Stimulated activated CD4-positive, alpha-beta T cell treated with anti-CD3 and anti-CD28 coated beads, Interleukin-2, amount 100 ng/mL, for 24 hours (primary cell): ENCODE data around the gene PJA2.

ENCODE experiments used
- DNase-seq, 2 donors: peaks; one replicate each; pipeline ENCODE4 v3.0.0-alpha.2; 2020

PJA2 gene

DNA sequence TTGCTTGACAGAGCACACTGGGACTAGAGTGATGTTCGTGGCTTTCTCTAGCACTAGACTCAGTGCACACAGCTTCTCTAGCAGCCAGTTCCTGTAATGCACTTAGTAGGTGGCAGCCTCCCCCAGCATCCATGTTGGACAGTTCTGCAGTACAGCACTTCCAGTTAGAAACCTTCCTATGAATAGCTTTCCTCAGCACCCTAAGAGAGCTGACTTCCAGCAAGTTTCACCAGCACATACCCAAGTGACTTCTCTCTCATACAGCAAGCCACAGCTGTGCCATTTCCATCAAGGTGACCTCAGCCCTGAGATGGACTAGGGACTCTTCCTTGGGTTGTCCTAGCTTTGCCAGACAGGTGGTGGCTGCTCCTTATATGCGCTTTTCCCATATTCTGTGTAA lies 60.4 kb downstream of the PJA2 start:
- DNase-seq, result no peak

DNA sequence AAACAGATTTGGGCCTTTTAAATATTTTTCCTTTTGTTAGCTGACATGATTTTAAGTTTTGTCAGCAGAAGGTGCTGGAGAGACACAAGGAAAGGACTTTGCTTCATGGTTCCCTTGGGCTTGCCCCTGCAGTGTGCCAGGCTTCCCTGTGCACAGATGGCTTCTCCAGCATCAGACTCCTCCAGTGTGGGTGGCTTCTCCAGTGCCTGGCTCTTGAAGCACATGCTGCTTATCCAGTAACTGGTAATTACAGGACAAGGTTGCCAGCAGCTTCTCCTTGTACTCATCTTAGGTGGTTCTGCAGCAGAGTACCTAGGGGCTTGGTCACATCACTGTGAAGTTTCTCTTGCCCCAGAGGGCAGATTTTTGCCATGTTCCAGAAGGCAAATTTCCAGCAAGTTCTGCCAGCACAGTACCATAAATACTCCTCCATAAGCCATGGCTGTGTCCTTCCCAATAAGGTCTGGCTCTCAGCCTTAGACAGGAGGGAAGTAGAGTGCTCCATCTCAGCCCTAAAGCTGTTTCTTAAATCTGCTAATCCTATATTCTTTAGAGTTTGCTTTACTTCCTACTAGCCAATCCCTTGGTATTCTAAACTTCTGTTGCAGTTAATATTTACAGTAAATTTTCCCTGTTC lies 62.4 kb downstream of the PJA2 start:
- DNase-seq, result no peak

DNA sequence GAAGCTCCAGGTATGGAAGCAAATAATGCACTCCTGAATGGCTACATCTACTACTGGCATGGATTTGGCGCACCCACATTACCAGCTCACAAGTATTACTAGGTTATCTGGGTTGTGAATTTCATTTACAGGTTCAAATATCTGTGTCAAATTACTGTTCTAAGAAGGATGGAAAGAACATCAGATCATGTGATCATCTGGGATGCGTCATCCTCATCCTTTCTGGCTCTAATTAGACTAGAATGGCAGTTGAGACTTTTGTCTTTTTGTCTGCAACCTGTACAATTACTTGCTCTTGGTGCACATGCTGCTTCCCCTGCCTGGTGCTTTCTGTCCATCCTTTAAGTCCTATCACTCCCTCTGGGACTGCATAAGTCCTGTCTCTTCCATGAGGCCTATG lies 64.1 kb downstream of the PJA2 start:
- no peak for DNase-seq

DNA sequence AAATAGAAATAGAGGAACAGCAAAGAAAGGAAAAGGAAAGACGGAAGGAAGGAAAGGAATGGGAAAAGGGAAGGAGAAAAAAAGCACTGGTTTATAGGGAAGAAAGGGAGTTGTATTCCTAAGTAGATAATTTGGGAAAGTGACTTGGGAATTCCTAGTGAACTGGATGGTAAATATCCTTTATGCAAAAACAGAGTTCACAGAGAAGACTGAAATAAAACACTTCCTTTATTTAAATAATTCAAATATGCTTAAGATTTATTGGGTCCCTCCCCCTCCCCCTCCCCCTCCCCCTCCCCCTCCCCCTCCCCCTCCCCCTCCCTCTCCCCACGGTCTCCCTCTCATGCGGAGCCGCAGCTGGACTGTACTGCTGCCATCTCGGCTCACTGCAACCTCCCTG lies 69.4 kb downstream of the PJA2 start:
- no peak for DNase-seq

DNA sequence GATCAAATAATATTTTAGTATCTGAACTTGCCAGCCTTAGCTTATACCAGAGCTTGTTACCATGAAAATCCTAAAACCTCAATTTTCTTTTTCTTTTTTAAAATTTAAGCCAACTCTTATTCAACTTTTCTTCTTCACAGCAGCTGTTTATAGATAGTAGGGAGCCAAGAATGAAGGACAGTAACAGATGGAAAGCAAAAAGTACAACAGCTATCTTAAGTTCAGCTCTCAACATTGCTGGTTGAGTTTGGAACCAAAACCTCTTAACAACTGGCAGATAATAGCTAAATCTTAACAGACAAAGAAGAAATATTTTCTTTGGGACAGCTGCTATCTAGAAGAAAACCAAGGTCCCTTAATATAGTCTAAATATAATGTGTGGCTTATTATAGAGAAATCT lies 74.7 kb downstream of the PJA2 start:
- no peak for DNase-seq

DNA sequence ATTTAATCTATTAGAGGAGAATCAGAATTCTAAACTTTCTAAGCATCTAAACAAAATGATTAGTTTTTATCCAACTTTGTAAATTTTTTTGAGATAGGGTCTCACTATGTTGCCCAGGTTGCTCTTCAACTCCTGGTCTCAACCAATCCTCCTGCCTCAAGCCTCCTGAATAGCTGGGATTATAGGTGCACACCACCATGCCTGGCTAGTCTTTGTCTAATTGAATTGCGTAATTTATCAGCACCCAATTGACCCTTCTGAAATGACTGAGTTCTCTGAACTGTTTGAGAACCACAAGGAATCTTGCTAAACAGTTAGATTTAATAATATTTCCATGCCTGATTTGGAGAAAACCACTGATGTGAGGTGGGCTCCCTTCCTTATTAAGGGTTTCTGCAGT lies 75.7 kb downstream of the PJA2 start:
- no peak for DNase-seq

DNA sequence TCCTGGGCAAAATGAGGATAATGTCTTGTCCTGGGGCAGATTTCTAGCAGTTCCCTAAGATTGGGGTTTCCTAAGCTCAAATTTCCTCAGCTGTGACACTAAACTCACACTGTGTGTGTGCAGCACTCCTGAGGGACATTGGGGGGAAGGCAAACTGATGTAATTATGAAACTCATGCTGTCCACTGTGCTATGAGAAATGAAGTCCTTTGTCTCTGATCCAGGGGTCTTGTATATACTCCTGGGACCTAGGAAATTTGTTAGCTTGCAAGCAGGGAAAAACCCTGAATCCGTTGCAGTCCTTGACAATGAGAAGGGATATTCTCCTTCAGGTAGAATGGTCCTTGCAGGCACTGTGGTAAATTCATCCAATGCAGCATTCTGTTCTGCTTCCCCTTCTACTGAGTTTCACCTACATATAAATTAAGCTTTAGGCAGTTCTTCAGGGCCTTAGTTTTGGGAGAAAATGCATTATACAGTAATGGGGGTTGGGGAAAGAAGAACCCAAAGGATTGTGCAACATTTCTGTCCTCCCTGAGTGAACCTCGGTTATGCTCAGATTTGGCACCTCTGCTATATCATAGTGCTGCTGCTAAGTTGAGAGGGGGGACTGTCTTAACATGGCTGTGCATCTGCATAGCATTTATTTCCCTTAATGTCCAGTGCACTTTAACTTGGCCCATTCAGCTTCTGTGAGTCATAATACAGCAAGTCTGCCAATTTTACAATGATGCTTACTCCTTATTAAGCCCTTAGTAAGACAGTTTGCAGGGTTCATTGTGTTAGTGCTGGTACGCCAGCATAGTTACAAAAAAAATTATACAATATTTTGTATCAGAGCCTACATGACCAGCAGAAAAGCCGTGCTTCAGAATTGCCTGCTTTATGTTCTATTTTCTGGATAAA lies 80.2 kb downstream of the PJA2 start:
- no peak for DNase-seq

DNA sequence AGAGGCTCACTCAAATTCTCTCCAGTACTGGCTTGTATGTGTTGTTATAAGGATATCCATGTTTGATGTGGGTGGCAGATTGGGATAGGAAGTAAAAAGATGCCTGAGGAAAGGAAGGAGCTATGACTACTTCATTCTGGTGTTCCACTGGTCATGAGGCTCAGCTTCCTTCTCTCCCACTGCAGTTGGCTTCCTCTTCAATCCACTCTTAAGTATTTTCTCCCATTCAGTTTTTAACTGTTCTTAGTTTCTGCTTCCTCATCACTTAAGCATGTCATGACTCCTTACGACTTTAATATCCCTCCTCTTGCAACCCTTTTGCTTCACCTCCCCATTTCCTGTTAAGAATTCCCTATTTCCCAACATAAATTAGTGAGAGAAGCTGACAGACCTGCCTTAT lies 81.1 kb downstream of the PJA2 start:
- DNase-seq, result no peak

DNA sequence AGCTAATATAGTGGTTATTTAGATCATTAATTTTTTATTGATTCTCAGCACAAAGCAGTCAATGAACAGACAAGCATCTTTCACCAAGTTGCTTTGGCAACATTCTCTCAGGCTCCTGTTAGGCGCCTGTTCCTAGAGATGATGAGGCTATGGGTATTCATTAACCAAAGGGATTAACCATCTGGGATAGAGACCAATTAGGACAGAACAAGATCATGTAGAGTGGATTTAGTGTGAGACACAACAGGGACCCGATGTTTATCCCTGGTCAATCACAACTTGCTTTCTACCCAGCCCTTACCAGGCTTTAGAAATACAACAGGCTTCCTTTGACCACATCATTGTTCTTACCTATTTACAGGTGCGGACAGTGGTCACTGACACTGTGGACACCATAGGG lies 82.2 kb downstream of the PJA2 start:
- no peak for DNase-seq

DNA sequence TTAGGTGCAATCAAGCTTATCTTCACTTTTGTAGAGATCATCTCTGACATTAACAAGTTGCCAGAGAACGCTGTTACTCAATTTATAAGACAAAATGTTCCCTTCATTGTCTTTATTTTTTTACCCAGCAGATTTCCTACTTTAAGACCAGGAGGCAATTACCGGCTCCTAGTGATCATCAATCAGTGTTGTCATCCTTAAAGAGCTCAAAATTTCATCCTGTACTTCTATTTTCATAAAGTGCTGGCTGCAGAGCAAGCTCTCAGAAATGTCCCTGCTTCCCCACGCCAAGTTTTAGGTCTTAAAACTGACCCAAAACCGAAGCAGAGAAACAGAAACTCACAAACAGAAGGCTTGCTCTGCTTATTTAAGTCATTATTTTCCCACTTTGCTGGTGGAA lies 82.9 kb downstream of the PJA2 start:
- DNase-seq, result no peak

DNA sequence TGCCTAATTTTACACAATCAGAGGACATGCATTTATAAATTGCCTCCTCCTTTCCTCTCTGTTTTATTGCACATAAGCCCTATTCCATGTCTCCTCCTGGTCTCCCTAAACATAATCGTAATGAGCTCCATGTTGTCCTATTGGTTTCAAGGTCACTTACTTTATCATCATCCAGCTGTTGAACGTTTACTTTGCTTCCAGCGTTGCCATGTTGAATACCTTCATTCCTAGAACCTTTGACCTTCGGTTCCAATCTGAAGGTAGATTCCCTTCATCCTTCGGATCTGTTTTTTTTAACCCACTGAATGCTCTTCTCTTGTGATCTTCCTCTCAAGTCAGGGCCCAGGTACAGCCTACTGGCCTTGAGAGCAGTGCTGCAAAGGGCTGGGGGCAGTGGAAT lies 84.3 kb downstream of the PJA2 start:
- no peak for DNase-seq

DNA sequence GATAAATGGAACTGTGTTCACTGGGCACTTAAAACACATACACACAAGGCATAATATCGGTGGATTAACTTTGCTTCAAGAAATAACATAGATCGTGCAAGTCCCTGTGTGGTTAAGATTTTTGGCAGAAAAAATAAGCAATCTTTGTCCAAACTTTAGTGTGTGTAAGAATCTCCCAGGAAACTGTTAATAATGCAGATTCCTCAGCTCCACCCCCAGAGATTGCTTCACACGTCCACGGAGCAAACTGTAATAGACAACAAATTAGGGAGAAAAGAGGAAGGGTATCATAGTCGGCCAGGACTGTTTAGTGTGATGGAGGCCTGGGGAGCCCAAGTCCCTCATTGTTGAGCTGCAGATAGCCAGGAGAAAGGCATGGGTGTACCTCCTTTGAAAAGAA lies 84.8 kb downstream of the PJA2 start:
- DNase-seq, result no peak

DNA sequence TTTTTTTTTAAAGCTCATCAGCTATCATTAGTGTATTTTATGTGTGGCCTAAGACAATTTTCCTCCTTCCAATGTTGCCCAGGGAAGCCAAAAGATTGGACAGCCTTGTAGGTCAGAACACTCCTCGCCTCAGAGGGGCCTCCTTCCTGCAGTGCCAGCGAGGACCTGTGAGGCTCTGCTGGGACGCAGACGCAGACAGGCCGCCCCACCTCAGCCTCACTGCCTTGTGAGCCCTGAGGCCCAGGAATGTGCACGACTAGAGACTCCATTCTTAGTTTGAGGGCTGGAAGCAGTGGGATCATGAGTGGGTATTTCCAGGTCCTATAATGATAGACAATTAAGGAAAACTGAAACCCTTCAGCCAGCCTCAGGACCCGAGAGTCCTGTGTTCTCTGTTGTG lies 85.4 kb downstream of the PJA2 start:
- no peak for DNase-seq

DNA sequence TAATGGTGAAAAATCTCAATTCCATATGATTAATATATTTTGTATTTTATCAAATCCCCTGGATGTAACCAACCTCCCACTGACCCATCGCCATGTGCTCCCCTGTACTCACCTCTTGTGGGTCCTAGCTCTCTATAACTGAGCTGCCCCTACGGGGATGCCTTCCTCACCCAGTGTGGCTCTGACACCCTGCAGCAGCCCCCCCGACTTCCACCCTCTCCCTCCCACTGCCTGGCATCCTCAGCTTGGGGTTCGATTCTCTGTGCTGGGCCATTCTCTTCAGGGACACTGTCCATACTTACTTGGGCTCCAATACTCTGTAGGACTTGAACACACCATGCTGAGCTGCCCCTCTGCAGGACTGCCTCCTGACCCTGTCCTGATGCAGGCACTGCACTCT lies 87.1 kb downstream of the PJA2 start:
- DNase-seq, result no peak

DNA sequence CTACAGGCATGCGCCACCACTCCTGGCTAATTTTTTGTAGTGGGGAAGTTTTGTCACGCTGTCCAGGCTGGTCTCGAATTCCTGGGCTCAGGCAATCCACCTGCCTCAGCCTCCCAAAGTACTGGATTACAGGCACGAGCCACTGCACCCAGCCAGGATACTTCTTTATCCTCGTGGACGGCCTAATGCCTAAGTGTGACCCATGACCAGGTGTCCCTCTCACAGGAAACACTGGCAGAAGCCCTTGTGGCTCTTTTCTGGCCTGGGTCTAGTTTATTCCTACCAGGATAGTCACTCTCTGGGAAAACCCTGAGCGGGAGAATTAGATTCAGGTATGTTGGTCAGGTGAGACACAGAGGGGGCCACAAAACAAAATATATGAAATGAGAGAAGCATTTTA lies 90.4 kb downstream of the PJA2 start:
- DNase-seq, result no peak

DNA sequence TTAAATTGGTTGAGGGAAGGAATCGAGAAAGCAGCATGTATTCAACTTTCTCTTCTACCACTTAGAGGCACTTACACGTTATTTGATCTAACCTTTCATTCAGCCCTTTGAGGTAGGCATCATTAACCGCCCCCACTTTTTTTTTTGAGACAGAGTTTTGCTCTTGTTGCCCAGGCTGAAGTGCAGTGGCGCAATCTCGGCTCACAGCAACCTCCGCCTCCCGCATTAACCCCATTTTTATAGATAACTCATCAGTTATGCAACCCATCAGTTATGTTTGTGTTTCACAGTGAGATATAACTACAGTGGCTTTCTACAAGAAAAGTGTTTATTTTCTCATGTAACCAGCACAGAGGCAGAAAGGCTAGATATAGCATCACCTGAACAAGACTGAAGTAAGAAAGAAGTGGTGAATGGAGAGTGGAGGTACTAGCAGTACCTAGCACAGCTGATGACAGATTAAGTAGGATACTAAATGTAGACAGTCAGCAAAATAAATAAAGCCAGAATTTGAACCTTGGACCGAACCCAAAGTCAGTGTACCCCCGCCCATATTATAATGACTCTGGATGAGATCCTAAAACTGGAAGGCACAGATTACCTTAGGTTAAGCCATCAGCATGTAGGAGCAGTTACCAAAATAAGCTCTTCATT lies 91.2 kb downstream of the PJA2 start:
- no peak for DNase-seq

DNA sequence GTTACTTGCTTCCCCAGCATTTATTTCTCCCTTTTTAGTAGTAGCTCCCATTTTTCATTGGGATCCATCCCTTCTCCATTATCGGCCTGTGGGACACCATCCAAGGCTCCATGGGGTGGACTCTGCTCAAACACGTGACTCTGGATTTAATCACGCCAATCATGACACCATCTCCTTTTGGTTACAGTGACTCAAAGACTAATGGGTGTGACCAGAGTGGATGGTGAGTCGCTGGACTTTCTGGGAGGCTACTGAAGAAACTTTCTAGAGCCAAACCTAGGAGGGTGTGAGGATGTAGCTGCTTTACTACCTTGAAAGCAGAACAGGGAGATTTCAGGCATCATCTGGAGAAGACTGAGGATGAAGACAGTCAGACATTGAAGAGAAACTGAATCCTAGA lies 93.1 kb downstream of the PJA2 start:
- DNase-seq, result no peak

DNA sequence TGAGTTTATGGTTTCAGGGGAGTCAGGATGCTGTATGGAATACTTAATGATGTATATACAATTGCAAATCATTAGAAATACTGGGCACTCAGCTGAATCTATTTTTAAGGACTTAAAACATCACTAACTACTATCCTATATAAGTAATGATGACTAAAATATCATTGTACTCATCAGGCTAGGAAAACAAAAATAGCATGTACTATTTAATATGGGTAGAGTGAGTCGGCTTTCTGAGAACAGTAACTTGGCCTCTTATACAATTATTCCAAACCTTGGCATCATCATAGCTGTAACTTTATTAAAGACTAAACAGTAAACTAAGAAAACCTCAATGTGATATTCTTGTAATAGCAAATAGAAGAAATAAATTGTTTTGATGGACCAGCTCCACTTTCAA lies 94.5 kb downstream of the PJA2 start:
- DNase-seq, result no peak

DNA sequence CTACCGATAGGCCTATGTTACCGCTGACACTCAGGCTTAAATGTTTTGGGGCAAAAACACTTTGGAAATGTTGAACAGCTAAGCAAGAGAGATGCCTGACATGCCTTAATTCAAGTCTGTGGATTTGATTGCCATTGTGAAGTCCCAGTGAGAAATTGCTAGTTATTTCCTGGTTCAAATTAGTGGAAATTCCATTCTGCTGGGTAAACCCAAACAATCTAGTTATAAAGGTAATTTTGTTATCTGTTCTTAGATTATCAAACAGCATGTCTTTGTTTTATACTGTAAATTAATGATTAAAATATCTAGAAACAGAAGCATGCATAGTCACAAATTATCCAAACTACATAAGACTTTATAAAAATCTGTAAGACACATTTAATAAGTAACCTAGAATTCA lies 96.6 kb downstream of the PJA2 start:
- no peak for DNase-seq

DNA sequence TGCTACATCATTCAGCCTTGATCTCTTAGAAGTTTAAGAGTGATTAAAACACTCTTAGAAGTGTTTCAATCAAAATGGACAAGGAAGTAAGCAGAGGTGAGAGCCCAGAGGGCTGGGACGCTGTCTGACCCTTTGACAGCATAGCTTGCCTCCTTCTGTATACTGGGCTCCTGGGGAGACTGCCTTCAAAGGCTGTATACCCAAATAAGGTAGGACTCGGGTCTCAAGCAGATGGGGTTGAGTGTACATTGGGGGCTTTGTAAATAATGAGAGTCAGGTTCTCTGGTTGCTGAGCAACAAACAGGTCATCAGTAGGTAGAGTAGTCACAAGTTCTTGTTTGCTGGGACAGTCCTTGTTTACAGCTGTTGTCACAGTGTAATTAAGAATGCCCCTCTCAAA lies 97.1 kb downstream of the PJA2 start:
- DNase-seq, result no peak

DNA sequence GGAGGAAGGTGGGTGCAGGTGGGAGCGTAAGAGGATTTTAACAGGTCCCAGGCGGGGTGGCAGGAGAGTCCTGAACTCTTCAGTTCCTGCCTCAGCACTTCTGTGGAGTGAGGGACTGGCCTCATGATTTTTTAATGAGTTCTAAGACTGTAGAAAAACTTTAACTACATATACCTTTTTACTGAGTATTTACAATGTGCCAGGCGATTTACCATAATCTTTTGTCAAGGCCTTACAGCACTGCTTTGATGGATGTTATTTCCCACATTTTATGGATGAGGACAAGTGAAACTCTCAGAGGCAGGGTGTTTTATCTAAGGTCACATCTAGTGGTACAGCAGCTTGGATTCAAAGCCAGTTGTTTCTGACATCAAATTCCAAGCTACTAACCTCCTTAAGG lies 99.5 kb downstream of the PJA2 start:
- no peak for DNase-seq

DNA sequence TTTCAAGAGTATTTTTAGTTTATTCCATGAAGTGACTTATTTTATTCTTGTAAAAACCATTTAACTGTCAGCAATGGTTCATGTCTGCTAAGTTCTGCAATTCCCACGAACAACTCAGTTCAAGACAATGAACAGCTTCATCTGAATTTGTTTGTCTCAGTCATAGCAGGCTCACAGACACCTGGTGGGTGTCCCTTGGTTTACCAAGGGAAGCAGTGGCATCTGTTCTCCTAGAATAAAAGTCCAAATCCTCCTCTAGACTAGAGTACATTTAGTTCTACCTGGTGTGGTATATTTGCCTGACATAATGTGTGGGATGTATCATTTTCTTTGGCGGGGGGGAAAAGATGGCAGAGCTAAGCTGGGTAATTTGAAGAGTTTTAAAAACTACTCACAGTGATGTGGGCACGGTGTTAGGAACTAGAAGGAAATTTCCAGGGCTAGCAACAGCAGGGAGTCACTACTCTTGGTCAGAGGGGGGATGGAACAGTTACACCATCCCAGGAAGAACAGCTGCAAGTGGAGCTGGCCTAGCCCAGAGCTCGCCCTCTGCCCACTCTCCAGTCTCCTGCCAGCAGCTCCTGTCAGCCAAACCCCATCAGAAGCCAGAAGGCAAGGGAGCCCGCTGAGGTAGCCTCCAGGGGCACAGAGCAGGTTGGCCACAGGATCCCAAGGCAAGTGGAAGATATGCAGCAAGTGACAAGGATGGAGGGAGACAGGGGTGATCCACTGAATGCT lies 100.3 kb downstream of the PJA2 start:
- no peak for DNase-seq

DNA sequence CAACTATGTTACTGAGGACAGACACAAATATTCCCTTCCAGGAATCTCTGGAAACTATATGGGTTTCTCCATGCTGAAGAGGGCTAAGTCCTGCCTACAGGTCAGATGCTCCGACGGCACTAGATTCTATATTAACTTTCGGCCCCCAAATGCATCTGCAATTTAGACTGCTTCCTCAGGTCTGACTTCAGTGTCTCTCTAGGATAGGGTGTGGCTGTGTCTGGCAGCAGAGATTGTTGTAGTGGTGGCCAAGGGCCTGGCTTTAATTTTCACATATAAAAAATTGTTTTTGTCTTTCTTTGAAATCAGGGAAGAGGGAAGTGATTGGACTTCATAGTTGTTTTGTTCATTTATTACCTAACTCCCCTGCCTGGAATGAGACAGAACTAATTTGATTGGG lies 101.8 kb downstream of the PJA2 start:
- DNase-seq, result no peak

DNA sequence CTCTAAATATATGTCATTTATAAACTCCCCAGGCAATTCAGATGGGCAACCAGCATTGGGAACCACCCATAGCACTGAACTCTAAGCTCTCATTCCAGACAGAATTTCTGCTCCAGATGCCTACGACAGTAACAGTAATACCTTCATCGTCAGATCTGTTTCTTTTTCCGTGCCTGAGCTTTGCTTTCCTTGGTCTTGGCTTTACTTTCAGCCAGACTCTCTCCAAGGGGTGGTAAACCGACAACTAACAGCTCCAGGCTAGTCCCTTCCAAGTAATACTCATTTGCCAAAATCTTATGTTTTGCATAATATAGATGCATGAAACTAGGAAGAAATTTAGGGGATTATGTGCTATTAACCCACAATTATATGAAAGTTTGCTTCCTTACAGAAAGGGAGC lies 102.3 kb downstream of the PJA2 start:
- no peak for DNase-seq
